NK-92 (cell line): ENCODE results near the gene NOXA1.
"Not testable (repeated sequence)": the region's sequence is repeated elsewhere in the genome, so short reads cannot be mapped to it uniquely, and the experiment has no call there.

Source experiments
- DNase-seq: peaks from one replicate; lab custom pipeline; 2025; ENCODE audit not compliant: unreplicated experiment; lab: John Stamatoyannopoulos, UW

NOXA1 gene

DNA sequence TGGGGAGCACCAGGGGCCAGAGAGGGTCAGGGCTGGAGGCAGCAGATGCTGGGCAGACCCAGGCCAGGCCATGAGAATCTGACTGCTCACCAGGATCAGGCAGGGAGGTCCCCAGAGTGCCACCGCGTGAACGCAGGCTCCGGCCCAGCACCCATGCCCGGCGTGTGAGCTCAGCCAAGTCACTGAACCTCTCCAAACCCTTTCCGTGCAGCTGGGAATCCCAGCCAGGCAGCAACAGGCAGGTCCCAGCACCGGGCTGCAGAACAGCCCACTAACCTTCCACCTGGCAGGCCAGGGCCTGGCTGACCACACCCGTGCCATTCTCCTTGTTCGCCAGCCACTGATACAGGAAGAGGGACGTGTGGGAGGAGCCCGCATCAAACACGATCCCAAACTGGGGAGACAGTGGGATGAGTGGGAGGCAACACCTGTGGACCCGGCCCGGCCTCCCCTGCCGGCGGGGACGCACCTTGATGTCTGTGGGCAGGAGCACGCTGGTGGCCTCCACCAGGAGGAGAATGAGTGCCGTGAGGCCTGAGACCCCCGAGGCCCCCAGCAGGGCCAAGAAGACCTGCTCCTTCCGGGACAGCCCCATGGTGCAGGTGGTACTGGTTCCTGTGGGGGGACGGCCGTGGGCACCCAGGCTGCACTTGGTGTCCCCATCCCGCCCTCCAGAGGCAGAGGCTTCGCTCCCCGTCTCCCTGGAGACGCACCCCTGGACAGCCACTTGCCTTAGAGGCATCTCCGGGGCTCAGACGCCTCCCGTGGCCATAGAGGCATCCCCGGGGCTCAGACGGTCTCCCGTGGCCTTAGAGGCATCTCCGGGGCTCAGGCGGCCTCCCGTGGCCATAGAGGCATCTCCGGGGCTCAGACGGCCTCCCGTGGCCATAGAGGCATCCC, 14.7 kb downstream of the NOXA1 start:
- no peak for DNase-seq

DNA sequence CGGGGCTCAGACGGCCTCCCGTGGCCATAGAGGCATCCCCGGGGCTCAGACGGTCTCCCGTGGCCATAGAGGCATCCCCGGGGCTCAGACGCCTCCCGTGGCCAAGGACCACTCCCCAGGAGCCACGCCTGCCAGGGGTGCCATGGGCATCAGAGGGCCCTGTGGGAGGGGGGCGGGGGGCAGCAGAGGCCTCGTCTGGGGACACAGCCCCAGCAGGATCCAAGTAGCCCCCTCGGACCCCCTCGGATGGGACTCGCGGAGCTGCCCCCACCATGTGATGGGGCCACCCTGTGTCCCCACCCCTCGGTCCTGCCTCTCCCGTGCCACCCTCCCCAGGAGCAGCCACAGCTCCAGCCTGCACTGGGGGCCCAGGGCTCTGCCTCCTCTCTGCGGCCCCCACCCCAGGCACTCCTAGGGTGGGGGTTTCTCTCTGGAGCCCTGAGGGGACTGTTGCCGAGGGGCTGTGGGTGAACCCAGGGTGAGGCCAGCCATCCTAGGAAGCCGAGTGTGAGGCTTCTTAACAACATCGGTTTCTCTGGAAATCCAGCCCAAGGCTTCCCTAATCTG, 15.5 kb downstream of the NOXA1 start:
- DNase-seq: no peak

DNA sequence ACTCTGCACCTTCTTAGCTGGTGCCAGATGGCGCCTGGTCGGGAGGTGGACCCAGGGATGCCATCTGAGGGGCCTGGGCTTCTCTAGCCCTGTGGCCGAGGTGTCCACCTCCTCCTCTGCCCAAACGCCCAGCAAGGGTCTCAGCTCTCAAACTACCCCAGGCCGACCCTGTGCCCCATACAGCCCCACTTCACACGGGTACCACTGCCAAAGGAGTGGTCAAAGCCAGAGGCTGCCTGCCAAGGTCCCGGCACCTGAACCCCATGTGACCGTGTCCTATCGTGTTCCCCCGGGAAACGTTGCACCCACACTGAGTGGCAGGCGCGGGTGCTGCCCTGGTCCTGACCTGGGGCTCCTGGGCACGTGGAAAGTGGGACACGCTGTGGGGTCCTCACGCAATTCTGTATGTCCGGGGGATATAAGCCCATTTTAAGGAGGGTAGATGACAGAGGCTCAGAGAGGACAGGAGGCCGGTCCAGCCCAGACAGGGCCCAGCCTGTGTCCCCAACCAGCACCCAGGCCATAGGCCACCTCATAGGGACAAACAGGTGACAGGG, 16.0 kb downstream of the NOXA1 start:
- no peak for DNase-seq

GRCh38 chr9:137441289-137441934, 18.2 kb downstream of the NOXA1 start, which contains the start of gene ENTPD8:
ENTPD8 (minus strand) TSS chr9:137441357; CDS start chr9:137438285, 3,072 bp downstream.
- DNase-seq: no peak

DNA sequence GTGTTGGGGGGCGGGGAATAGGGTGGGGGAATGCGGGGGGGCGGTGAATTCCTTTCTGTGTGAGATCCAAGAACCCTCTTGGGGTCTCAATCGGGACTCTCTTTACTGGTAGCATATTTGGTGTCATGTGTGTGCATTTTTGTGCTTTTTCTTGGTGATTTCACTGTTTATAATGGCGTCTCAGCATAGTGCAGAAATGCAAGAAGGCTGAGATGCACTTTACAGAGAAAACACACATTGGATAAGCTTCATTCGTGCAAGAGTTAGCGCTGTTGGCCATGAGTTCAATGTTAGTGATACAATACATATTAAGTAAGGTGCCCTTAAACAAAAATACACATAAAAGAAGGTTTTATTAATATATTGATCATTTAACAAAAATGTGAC, 18.7 kb downstream of the NOXA1 start:
- no peak for DNase-seq

- no peak for DNase-seq
These were observed 21.1 kb downstream of the NOXA1 start for GRCh38 chr9:137444106-137444790.

- no peak for DNase-seq
These were observed 22.1 kb downstream of the NOXA1 start for GRCh38 chr9:137445275-137445807.

GRCh38 chr9:137445930-137446431, 22.8 kb downstream of the NOXA1 start:
- DNase-seq: no peak

DNA sequence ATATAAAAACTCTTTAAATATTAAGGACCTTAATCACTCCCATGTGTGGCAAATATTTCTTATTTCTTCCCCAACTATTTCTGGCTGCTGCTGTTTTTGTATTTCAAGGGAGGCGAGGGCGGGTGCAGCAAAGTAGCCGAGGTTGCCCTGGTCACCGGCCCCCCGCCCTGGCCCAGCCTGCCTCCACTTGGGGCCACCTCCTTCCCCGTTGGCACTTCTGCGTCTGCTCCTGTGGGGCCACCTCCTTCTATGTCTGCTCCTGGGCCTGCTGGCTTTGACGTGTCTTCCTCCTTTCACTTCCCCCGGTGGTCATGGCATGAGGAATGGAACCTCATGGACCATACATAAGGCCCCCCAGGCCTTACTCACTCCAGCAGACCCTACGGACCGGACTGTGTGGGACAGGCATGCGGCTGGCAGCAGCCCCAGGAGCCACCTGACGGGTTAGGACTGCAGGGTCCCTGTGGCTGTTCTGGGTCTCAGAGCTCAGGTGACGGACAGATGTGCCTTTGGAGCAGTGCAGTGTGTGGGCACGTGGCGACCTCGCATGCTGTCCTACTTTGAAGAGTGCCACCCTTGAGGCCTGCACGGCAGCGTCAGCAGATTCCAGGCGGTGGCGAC, 23.8 kb downstream of the NOXA1 start:
- DNase-seq: no peak

- no peak for DNase-seq
These were observed 24.8 kb downstream of the NOXA1 start for GRCh38 chr9:137447722-137448601.

GRCh38 chr9:137448602-137448962, 25.4 kb downstream of the NOXA1 start:
- DNase-seq: no peak

- DNase-seq: no peak
These were observed 26.1 kb downstream of the NOXA1 start for GRCh38 chr9:137449081-137449844.

GRCh38 chr9:137449931-137450538, 26.8 kb downstream of the NOXA1 start:
- no peak for DNase-seq

DNA sequence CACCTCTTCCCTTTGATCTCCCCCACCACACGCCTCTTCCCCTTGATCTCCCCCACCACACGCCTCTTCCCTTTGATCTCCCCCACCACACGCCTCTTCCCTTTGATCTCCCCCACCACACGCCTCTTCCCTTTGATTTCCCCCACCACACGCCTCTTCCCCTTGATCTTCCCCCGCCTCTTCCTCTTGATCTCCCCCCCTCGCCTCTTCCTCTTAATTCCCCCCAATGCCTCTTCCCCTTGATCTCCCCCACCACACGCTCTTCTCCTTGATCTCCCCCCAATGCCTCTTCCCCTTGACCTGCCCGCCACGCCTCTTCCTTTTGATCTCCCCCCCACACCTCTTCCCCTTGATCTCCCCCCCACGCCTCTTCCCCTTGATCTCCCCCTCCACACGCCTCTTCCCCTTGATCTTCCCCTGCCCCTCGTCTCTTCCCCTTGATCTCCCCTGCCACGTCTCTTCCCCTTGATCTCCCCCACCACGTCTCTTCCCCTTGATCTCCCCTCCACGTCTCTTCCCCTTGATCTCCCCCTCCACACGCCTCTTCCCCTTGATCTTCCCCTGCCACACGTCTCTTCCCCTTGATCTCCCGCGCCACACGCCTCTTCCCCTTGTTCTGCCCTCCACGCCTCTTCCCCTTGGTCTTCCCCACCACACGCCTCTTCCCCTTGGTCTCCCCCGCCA, 27.5 kb downstream of the NOXA1 start:
- not testable (repeated sequence) for DNase-seq

GRCh38 chr9:137451264-137452005, 28.2 kb downstream of the NOXA1 start:
- DNase-seq: not testable (repeated sequence)

GRCh38 chr9:137452006-137452760, 29.0 kb downstream of the NOXA1 start:
- no peak for DNase-seq
